Measurements from ENCODE around the gene PHIP.

The PHIP gene

DNA sequence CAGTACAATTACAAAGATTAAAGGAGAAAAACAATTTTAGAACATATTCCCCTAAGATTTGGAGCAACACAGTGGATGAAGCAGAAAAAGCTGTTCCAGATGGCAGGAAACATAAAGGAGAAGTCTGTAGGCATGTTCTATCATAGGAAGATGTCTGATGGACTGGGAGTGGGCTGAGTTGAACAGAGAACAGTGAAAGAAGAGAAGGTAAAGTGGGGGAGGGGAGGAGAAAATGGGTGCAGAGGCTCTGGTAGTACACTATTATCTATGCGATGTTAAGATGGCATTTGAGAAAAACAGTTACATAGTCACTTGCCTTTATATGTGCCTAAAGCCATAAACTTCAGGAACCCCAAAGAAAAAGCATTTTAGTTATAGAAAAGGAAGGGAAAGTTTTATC, 4.2 kb upstream of the PHIP start:
- peaks cover 4% of the 10 kb centered on the region for H3K4me1 ChIP-seq (ENCODE audit: control insufficient read depth, insufficient read depth, low read length)
- no peaks in the 10 kb centered on the region for H3K36me3 ChIP-seq (ENCODE audit: control insufficient read depth, insufficient read depth, low read length)
- H3K27me3 ChIP-seq (ENCODE audit: control insufficient read depth, insufficient read depth, low read length), result no peaks in the 10 kb centered on the region
- no peak overlapping the region for H3K27ac ChIP-seq (ENCODE audit: low read depth, low read length)
- H3K4me3 ChIP-seq (ENCODE audit: low read length), result no peak overlapping the region
- H3K9ac ChIP-seq (ENCODE audit: low read length), result no peak overlapping the region

DNA sequence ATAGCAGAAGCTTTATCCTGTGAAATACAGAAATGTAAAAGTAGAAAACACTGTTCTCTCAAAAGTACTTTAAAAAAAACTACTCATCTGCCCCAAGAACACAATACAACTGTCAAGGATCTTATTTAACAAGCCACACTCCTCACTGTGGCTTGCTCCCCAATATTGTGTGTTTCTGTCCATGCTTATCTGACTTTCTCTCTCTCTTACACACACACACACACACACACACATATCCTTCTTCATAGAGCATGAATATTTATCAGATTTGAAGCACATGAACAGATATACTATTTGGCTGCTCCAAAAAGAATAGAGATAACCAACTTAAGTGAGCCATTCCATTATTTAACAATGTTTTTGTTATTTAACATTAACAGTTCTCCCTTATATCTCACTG, 3.6 kb upstream of the PHIP start:
- H3K27ac ChIP-seq (ENCODE audit: low read depth, low read length), result no peak overlapping the region
- peaks cover 4% of the 10 kb centered on the region for H3K4me1 ChIP-seq (ENCODE audit: control insufficient read depth, insufficient read depth, low read length)
- H3K4me3 ChIP-seq (ENCODE audit: low read length), result no peak overlapping the region
- no peaks in the 10 kb centered on the region for H3K36me3 ChIP-seq (ENCODE audit: control insufficient read depth, insufficient read depth, low read length)
- H3K9ac ChIP-seq (ENCODE audit: low read length), result no peak overlapping the region
- no peaks in the 10 kb centered on the region for H3K27me3 ChIP-seq (ENCODE audit: control insufficient read depth, insufficient read depth, low read length)

DNA sequence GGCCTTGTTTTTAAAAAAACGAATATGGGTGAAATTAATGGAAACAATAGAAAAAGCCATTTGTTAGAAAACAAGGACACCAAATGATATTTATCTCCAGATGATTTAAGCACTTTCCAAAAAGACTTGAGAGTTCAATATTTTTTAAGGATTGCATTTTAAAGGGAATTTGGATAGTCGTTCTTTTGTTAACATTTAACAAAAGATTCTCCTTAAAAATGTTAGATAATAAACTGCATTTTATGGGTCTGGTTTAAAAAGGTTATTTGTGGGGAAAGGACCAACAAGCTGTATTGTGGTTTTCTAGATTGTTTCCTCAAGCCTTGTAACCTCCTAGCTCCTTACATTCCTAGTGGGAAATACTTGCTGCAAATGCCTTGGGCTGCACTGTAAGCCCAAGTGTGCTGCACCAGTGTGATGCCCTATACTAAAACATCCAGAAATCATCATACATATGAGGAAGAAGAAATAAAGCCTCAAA, 1.5 kb upstream of the PHIP start:
- H3K4me3 ChIP-seq (ENCODE audit: low read length), result peak overlapping the region; percentile 30

DNA sequence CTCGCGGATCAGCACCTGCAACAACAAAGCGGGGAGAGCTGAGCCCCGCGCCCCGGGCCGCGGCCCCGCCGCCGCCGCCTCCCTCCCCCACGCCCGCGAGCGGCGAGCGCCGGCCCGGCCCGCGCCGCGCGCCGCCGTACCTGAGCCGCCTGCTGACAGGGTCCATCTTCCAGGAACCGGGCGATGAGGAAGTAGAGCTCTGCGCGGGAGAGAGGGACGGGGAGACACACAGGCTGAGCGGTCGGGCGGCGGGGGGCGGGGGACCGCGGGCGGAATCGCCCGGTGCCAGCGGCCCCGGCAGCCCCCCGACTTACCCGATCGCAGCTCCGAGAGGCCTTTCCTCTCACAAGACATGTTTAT, 359 bp downstream of the PHIP start:
- Histone ChIP-seq H3K27me3 (ENCODE audit: control insufficient read depth, insufficient read depth, low read length) (no peaks in the 10 kb centered on the region), H3K9ac (ENCODE audit: low read length) (peak overlapping the region; percentile 80), H3K36me3 (ENCODE audit: control insufficient read depth, insufficient read depth, low read length) (no peaks in the 10 kb centered on the region), H3K27ac (ENCODE audit: low read depth, low read length) (peak overlapping the region; percentile 97), H3K4me3 (ENCODE audit: low read length) (peak overlapping the region; percentile 98), H3K4me1 (ENCODE audit: control insufficient read depth, insufficient read depth, low read length) (peaks cover 18% of the 10 kb centered on the region)

More for the DNA sequence above, 1.5 kb upstream of the PHIP start:
- Histone ChIP-seq H3K4me1 (ENCODE audit: control insufficient read depth, insufficient read depth, low read length) (peaks cover 10% of the 10 kb centered on the region), H3K27ac (ENCODE audit: low read depth, low read length) (peak overlapping the region; percentile 97), H3K36me3 (ENCODE audit: control insufficient read depth, insufficient read depth, low read length) (no peaks in the 10 kb centered on the region), H3K9ac (ENCODE audit: low read length) (no peak overlapping the region), H3K27me3 (ENCODE audit: control insufficient read depth, insufficient read depth, low read length) (no peaks in the 10 kb centered on the region)

DNA sequence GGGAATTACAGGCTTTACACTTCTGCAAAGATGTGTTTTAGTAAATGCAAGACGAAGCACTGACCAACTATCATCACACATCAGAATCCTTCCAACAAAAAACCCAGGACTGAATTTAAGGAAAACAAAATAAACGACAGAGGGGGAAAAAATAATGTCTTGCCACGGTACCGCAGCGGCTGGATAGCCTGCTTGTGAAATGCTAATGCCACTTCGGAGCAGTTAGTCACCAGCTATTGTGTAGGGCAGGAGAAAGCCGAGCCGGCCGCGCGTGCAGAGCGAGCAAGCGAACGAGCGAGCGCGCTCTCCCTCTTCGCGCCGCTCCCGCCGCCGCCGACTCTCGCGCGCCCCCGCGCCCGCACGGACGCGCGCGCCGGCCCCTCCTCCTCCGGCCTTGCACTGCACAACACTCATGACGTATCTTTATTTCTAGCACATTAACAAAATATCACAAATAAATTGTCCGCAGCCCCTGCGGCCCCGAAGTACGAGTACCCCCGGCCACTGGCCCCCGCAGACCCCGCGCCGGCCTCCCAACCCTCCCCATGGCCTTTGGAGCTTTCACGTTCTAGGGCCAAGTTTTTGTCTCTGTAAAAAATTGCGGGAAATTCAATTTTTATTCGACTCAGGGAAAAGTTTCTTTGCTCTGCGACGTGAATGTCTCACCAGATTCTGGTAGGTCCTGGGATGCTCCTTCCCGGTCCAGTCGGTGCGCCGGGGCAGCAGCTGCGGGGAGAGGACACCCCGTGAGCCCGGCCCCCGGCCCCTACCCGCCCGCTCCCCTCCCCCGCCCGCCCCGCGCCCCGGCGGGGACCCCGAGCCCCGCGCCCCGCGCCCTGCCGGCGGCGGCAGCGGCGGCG, 1.0 kb downstream of the PHIP start:
- Histone ChIP-seq H3K27me3 (ENCODE audit: control insufficient read depth, insufficient read depth, low read length) (no peaks in the 10 kb centered on the region), H3K4me3 (ENCODE audit: low read length) (peak overlapping the region; percentile 82), H3K9ac (ENCODE audit: low read length) (peak overlapping the region; percentile 56), H3K4me1 (ENCODE audit: control insufficient read depth, insufficient read depth, low read length) (peaks cover 18% of the 10 kb centered on the region), H3K27ac (ENCODE audit: low read depth, low read length) (peak overlapping the region; percentile 94), H3K36me3 (ENCODE audit: control insufficient read depth, insufficient read depth, low read length) (no peaks in the 10 kb centered on the region)

DNA sequence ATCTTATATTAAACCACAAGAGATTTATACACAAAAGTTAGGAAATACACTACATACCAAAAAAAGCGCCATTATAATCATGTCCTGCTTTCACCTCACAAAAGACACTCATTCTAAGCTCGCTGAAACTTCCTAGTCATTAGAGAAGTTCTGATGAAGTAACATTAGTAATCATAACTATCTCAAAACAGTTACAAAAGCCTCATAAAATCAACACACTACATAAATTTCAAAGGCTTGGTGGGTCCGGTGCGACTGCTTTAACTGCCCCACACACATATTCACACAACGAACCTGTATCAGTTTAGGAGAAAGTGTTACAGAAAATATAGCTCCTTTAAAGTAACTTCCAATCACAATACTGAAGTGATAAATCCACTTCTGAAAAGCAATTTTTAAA, 1.9 kb downstream of the PHIP start:
- peak overlapping the region; percentile 82 for H3K4me3 ChIP-seq (ENCODE audit: low read length)
- H3K4me1 ChIP-seq (ENCODE audit: control insufficient read depth, insufficient read depth, low read length), result peaks cover 18% of the 10 kb centered on the region
- no peak overlapping the region for H3K9ac ChIP-seq (ENCODE audit: low read length)
- no peaks in the 10 kb centered on the region for H3K36me3 ChIP-seq (ENCODE audit: control insufficient read depth, insufficient read depth, low read length)
- no peaks in the 10 kb centered on the region for H3K27me3 ChIP-seq (ENCODE audit: control insufficient read depth, insufficient read depth, low read length)
- peak overlapping the region; percentile 94 for H3K27ac ChIP-seq (ENCODE audit: low read depth, low read length)

DNA sequence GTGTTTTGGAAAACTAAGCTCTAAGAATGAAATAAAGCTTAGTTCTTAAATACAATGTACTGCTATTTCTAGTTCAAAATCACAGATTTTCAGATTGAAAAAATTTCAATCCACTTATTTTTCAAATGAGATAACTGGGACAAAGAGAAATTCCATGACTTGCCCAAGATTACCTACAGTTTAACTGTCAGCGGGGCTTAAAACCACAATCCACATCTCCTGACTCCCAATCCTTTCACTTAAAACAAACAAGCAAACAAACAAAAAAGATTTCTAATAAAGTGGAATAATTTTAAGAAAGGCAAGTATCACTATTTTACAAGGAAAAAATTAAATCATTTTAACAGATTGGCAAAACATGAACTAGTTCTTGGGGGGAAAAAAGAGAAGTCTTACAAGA, 4.2 kb downstream of the PHIP start:
- Histone ChIP-seq H3K27ac (ENCODE audit: low read depth, low read length) (no peak overlapping the region), H3K9ac (ENCODE audit: low read length) (no peak overlapping the region), H3K27me3 (ENCODE audit: control insufficient read depth, insufficient read depth, low read length) (no peaks in the 10 kb centered on the region), H3K36me3 (ENCODE audit: control insufficient read depth, insufficient read depth, low read length) (no peaks in the 10 kb centered on the region), H3K4me3 (ENCODE audit: low read length) (no peak overlapping the region), H3K4me1 (ENCODE audit: control insufficient read depth, insufficient read depth, low read length) (peaks cover 14% of the 10 kb centered on the region)

DNA sequence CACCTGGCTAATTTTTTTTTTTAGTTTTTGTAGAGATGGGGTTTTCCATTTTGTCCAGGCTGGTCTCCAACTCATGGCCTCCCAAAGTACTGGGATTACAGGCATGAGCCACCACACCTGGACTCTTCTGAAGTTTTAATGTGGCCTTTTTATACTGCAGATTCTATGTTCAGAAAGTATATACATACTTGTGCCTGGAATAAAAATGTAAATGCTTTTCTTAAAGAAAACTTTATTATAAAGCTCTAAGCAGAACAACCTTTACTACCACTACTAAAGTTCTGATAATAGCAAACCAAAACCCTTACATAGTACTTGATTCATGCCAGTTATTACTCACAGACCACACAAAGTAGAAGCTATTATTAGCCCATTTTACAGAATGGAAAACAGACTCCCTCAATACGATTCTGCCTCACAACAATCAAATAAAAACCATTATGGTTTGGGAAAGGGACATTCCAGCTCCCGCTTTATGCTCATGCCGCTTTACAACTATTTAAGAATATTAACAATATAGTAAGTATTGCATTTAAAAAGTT, 5.3 kb downstream of the PHIP start:
- Histone ChIP-seq H3K27ac (ENCODE audit: low read depth, low read length) (no peak overlapping the region), H3K4me1 (ENCODE audit: control insufficient read depth, insufficient read depth, low read length) (peaks cover 14% of the 10 kb centered on the region), H3K4me3 (ENCODE audit: low read length) (no peak overlapping the region), H3K27me3 (ENCODE audit: control insufficient read depth, insufficient read depth, low read length) (no peaks in the 10 kb centered on the region), H3K9ac (ENCODE audit: low read length) (no peak overlapping the region), H3K36me3 (ENCODE audit: control insufficient read depth, insufficient read depth, low read length) (no peaks in the 10 kb centered on the region)

DNA sequence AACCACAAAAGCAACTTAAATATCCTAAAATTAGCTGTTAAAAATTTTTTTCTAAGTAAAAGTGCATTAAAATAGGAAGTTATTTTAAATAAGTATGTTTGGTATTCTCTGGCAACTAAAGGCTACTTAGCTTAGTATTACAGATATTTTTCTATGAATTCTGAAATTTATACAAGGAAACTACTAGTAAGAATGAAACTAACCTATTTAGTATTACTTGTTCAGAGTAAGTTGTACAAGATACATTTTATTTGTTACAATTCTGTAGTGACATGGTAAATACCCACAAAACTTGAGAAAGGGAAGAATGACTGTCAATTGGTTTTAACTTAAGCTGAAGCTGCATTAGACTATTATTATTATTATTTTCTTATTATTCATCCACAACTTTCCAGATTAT, 6.5 kb downstream of the PHIP start:
- Histone ChIP-seq H3K4me3 (ENCODE audit: low read length) (no peak overlapping the region), H3K27me3 (ENCODE audit: control insufficient read depth, insufficient read depth, low read length) (no peaks in the 10 kb centered on the region), H3K27ac (ENCODE audit: low read depth, low read length) (no peak overlapping the region), H3K4me1 (ENCODE audit: control insufficient read depth, insufficient read depth, low read length) (peaks cover 14% of the 10 kb centered on the region), H3K36me3 (ENCODE audit: control insufficient read depth, insufficient read depth, low read length) (no peaks in the 10 kb centered on the region), H3K9ac (ENCODE audit: low read length) (no peak overlapping the region)

DNA sequence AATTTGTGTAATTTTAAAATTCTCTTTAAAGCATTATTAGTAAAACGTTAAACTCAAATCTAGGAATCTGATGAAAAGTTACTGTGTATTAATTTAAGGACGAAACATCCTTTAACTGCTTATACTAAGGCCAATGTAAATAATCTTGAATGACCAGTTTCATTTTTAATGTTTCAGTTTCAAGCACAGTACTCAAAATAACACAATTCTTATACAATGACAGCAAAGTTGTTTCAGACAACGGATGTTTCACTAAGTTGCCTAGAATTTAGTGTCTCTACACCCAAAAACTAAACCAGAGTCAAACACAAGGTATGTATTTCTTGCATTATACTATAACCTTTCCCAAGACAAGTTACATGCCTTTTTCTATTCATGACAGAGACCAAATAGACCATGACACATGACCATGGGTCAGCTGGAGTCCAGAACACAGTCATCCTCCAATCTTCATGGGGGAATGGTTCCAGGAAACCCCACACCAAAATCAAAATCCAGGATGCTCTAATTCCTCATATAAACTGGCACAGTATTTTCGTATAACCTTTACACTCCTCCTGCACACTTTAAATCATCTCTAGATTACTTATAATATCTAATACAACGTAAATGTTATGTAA, 7.7 kb downstream of the PHIP start:
- Histone ChIP-seq H3K4me3 (ENCODE audit: low read length) (no peak overlapping the region), H3K27me3 (ENCODE audit: control insufficient read depth, insufficient read depth, low read length) (no peaks in the 10 kb centered on the region), H3K27ac (ENCODE audit: low read depth, low read length) (no peak overlapping the region), H3K4me1 (ENCODE audit: control insufficient read depth, insufficient read depth, low read length) (peaks cover 10% of the 10 kb centered on the region), H3K9ac (ENCODE audit: low read length) (no peak overlapping the region), H3K36me3 (ENCODE audit: control insufficient read depth, insufficient read depth, low read length) (no peaks in the 10 kb centered on the region)

DNA sequence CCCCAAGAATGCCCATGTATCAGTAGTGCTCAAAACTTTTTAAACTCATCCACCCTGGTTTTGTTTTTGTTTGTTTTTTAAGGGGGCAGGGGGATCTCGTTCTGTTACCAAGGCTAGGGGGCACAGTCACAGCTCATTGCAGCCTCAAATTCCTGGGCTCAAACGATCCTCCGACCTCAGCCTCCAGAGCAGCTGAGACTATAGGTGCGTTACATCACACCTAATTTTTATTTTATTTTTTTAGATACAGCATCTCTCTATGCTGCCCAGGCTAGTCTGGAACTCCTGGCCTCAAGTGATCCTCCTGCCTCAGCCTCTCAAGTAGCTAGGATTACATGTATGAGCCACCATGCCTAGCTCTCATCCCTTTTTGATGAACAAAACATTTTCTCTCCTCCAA, 11.2 kb downstream of the PHIP start:
- H3K27me3 ChIP-seq (ENCODE audit: control insufficient read depth, insufficient read depth, low read length), result no peaks in the 10 kb centered on the region
- no peak overlapping the region for H3K27ac ChIP-seq (ENCODE audit: low read depth, low read length)
- H3K4me3 ChIP-seq (ENCODE audit: low read length), result no peak overlapping the region
- no peak overlapping the region for H3K9ac ChIP-seq (ENCODE audit: low read length)
- H3K36me3 ChIP-seq (ENCODE audit: control insufficient read depth, insufficient read depth, low read length), result no peaks in the 10 kb centered on the region
- H3K4me1 ChIP-seq (ENCODE audit: control insufficient read depth, insufficient read depth, low read length), result peaks cover 5% of the 10 kb centered on the region

DNA sequence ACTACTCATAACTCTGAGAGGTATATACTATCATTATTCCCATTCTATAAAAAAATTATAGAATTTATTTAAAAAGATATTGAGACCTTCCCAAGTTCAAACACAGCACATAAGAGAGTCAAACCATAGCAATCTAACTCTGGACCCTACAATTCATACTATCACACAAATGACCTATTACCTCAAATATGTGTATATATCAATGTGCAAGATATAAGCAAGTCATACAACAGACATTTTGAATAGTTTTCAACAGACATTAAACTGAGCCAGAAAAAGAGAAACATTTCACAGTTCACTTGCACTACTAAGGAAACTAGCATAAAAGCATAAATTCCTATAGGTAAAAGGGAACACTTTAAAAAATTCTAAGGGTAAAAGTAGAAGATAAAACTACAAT, 11.7 kb downstream of the PHIP start:
- no peaks in the 10 kb centered on the region for H3K27me3 ChIP-seq (ENCODE audit: control insufficient read depth, insufficient read depth, low read length)
- H3K4me3 ChIP-seq (ENCODE audit: low read length), result no peak overlapping the region
- peaks cover 5% of the 10 kb centered on the region for H3K4me1 ChIP-seq (ENCODE audit: control insufficient read depth, insufficient read depth, low read length)
- H3K36me3 ChIP-seq (ENCODE audit: control insufficient read depth, insufficient read depth, low read length), result no peaks in the 10 kb centered on the region
- no peak overlapping the region for H3K27ac ChIP-seq (ENCODE audit: low read depth, low read length)
- H3K9ac ChIP-seq (ENCODE audit: low read length), result no peak overlapping the region
